NCI-H460 (cell line): ENCODE data around the gene TRMT61A. TPM values are rescaled to one million over a fixed set of nuclear protein-coding genes. Genes with fewer than 3 reads are reported as not detected.

Experiments used
- DNase-seq: peaks from one replicate; pipeline ENCODE4 v3.0.0-alpha.2; 2016; ENCODE audit warnings: low read depth; ENCODE audit errors: extremely low read depth
- polyA plus RNA-seq: library from polyadenylated mRNA; depleted of rRNA; stranded (reverse); fragments of >200 nt; gene quantifications from 2 replicates; pipeline ENCODE4 v1.2.3, GENCODE V29; 2014; cell fraction: nucleus; rRNA removed
- total RNA-seq: library from RNA; depleted of rRNA; stranded (reverse); fragments of >200 nt; shearing (Covaris generic); gene quantifications from 2 replicates; pipeline ENCODE4 v1.2.3, GENCODE V29; 2014; rRNA removed

TRMT61A gene
- total RNA-seq, result 11.6 and 13.5 TPM in 2 replicates
- 74.9 and 76.0 TPM in 2 replicates for polyA plus RNA-seq

DNA sequence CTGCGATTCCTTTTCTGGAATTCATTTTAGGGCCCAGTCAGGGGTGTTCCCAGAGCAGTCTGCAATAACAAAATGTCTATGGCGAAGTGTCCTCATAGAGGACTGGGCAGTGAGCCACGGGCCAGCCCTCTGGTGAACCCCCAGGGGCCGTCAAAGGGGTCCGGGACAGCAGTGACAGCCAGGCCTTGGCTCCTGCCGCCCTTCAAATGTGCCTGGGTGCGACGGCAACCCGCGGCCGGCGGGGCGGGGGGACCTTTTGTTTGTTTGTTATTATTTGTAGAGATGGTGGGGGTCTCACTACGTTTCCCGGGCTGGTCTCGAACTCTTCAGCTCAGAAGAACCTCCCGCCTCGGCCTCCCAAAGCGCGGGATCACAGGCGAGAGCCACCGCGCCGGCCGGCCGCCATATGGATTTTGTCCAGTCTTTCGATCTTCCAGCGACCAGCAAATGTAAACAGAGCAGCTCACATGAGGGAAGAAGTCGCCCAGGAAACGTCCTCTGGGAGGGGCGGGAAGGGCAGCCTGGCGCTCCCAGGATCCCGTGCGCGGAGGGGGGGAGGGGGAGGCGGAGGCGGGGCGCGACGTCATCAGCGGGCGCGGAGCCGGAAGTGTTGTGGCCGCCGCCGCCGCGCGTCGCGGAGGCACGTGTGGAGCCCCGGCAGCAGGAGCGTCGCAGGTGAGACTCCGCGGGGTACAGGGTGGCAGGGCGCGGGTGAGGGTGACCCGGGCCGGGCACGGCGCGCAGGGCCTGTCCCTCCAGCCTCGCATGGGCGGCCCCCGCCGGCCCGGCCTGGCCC, at the start of gene TRMT61A:
Gene TRMT61A, plus strand, starts transcription at position 610 of the 796 bp plus-strand sequence. CDS start 783 bp downstream, outside the sequence.
- DNase-seq, result peak; percentile 89

DNA sequence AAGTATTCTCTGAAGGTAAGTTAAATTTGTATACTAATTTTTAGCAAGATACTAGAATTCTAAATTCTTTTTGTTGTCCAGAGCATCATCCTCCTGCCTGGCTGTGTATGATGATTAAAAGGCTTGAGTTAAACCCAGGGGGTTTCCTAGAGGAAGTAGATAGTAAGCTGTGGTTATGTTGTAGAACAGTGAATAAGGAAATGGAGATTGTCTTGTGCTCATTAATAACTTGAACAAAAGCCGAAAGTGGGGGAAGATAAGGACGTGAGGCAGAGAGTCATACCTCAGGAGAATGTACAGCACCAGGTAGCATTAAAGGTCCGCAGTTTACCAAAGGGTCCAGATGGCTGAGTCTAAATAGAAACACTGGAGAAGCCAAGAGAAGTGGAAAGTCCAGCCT, 48.4 kb upstream of the TRMT61A start:
- DNase-seq, result no peak

DNA sequence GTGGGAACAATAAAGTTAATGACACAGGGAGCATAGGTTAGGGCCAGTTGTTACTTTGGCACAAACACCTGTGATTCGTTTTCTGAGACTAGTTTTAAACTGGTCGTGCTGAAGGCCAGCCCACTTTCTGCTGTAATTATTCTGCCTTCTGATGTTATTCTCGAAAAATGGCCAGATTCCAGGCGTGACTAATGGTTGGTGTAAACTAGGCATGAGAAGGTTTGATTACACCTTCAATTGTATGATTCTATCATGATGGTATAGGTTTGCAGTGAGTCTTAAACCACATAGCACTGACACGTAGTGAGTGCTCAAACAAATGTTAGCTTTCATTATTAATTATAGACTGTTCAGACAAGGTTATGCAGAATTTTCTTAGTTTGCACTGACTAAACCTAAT, 45.4 kb upstream of the TRMT61A start:
- DNase-seq, result no peak

DNA sequence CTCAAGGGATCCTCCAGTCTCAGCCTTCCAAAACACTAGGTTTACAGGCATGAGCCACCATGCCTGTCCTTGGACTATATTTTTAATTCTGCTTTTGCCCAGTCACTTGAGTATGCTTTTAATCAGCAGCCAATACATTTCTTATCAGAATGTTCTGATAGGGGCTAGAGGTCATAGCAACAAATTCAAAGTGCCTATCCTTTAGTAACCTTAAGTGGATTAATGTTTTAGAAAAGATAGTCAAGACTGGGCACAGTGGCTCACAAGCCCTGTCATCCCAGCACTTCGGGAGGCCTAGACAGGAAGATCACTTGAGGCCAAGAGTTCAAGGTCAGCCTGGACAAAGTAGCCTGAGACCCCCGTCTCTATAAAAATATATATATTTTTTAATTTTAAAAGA, 43.5 kb upstream of the TRMT61A start:
- no peak for DNase-seq

DNA sequence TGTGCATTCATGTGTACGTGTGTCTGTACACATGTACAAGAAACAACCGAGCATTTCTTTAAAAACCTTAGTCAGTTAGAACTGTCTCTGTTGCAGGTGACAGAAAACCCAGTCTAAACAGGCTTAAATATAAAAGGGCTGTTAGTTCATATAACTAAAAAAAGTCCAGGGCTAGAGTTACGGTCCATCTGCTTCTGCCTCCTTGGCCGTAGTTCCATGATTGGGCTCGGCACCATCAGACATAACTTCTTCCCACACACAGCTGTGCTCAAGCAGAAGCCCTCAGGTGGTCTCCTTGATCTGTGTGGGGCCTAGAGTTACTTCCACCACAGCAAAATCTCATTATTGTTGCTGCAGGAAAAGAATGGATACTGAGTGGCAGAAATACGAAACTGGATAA, 40.9 kb upstream of the TRMT61A start:
- DNase-seq, result no peak

DNA sequence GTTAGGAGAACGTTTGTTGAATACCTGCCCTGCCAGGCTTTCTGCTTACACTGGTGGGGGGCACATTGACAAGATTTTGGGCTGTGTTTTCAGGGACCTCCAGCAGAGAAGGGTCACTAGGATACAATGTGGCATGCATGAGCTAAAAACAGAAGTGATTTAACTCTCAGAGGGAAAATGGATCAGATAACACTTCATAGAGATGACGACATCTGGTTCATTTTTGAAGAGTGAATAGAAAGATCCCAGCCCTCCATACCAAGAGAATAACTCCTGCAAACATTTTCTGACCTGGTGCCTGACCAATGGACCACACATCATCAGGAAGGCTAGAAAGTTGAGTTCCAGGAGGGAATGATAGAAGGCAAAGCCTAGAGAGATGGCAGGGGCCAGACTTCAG, 40.0 kb upstream of the TRMT61A start:
- no peak for DNase-seq

DNA sequence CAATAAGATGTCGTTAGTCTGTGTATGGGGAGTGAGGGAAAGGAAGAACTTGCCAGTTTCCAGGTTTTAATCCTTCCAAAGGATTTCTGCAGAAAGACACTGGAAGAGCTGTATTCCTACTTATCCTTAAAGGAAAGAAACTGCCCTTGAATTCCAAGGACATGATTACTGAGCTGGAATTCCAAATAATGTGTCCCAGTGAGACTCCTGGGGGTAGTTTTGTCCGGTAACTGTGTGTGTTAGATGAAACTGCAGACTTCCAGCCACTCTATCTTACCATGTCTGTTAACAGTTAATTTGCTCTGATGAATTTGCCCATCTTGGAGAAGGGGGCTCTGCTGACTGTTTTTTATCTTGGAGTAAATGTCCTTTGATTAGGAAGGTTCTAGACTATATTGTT, 39.4 kb upstream of the TRMT61A start:
- no peak for DNase-seq

DNA sequence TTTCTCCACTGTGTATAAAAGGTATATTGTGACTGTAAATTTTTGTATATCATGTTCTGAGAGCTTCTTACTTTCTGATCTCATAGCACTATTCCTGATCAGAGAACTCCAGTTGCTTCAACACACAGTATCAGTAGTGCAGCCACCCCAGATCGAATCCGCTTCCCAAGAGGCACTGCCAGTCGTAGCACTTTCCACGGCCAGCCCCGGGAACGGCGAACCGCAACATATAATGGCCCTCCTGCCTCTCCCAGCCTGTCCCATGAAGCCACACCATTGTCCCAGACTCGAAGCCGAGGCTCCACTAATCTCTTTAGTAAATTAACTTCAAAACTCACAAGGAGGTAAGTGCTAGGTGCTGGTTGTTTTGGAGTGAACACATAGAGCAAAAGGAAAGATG, 37.3 kb upstream of the TRMT61A start:
- DNase-seq, result no peak

DNA sequence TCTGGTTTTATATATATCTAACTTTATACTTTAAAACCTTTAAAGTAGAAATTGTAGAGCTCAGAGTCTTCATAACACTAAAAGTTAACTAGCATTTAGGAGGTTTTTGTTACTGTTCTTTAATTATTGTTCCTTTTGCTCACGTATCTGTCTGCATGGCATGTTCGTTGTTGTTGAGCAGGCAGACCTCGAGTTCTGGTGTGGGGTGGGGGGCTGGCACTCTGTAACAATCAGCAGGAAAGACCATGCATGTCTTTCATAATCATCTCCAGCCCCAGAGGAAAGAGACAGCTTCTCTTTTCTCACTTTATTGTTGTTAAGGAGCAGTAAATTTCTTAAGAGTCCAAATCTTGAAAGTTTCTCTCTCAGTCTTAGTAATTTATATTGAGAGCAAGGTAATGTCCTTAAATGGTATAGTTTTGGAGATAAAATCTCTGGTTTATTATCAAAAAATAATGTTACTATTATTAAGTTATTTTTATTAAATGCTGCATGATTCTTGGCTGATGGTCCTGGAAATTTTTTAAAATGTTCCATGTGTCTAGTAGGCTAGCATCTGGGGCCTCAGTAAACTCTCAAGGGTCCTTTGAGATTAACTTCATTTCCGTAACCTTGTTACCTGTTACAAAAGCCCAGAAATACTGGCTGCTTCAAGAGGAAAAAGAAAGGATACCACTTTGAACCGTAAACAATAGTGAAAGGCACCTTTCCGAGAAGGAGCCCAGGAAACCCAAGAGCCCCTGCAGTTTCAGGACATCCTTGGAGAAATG, 36.7 kb upstream of the TRMT61A start:
- no peak for DNase-seq

DNA sequence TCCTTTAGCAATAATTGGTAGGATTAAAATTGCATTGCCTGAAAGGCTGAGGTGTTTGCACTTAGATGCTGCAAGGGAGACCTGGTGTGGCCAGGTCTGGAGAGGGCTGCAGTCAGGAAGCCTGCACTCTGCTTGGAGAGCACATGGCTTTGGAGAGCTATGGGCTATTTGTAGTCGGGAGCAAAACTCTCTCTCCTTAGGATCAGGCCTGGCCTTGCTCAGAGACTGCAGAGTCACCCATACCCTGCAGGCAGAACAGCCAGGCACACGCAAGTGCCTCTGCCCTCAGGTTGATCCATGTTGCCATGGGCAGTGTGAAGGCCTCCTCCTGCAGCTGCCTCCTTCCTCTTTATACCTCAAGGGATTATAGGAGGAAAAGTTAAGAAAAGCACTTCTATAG, 33.1 kb upstream of the TRMT61A start:
- no peak for DNase-seq

DNA sequence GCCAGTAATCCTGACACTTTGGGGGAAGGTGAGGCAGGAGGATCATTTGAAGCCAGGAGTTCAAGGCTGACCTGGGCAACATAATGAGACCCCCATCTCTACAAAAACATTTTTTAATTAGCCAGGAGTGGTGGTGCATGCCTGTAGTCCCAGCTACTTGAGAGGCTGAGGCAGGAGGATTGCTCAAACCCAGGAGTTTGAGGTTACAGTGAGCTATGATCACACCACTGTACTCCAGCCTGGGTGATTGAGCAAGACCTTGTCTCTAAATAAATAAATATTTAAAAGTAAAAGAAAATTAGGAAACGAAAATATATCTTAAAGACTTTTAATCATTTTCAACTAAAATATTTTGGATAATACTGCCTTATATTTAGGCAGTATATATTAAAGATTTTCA, 32.2 kb upstream of the TRMT61A start:
- no peak for DNase-seq

DNA sequence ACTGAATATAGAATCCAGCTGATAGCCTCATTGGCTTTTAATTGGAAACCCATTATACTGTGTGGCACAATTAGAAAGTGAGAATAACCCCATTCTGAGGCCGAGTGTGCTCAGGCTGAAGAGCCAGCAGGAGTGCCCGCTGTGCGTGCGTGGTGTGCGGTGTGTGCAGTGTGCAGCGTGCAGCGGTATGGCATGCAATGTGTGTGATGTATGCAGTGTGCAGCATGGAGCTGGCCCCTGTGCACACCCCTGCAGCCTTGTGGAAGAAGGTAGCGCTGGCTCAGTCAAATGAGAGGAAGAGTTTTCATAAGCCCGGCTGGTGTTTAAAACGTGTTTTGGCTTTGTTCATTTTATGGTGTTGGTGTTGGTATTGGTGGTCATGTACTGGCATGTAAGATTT, 29.3 kb upstream of the TRMT61A start:
- no peak for DNase-seq

DNA sequence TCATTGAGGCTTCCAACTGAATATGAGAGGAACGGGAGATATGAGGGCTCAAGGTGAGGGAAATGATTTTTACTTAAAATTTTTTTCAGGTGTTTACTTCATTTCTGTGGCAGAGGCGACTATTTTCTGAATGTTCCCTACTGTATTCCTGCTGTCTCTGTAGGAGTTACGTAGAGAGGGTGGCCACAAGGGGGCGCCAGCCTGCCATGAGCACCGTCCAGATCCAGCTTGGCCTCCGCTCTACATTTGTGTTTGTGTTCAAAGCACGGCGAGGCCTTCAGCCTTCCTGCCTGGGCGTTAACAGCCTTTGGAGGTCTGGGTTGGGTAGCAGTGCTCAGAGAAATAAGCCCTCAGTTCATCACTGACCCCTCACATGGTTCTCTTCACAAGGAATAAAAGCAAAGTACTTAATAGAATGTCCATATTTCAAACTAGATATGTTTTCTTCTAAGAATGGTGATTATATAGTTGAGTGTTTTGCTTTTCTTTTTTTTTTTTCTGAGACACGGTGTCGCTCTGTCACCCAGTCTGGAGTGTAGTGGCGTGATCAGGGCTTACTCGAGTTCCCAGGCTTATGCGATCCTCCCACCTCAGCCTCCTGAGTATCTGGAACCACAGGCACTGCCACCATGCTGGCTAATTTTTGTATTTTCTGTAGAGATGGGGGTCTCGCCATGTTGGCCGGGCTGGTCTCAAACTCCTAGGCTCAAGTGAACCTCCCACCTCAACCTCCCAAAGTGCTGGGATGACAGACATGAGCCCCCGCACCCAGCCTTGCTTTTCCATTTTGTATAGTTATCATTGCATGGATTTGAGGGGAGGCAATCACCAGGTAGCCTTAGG, 28.6 kb upstream of the TRMT61A start:
- DNase-seq, result peak; percentile 69

DNA sequence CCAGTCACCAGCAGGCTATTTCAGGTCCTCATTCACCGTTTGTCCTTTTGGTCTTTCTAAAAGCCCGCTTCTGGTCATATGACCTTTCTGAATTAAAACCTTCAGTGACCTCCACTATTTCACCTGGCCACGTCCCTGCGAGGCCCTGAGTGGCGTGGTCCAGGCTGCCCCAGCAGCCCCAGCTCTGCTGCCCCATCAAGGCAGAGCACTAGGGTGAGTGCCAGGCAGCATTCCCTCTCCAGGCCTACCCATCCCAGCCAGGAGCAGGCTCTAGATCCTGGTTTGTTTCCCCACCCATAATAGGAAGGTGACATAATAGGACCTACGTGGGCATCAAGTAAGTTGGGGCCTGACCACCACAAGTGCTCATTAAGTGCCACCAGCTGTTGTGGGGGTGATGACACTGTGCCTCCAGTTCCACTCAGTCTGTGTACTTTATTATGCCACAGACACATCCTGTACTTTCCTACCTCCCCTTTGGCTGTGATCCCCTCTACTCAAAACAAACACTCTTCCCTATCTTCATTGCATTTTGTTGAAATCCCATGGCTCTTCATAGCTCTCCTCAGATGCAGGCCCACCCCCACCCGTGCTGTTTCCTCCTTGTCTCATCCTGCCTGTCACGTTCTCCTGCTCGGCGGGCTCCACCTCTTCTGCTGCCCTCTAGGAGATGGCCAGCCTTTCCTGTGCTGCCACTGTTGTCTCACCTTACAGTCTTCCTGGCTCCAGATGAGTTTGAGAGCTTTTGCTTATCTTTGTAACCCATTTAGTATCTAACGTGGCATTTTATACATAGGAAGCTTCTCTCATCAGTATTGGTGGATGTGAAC, 27.7 kb upstream of the TRMT61A start:
- DNase-seq, result no peak

DNA sequence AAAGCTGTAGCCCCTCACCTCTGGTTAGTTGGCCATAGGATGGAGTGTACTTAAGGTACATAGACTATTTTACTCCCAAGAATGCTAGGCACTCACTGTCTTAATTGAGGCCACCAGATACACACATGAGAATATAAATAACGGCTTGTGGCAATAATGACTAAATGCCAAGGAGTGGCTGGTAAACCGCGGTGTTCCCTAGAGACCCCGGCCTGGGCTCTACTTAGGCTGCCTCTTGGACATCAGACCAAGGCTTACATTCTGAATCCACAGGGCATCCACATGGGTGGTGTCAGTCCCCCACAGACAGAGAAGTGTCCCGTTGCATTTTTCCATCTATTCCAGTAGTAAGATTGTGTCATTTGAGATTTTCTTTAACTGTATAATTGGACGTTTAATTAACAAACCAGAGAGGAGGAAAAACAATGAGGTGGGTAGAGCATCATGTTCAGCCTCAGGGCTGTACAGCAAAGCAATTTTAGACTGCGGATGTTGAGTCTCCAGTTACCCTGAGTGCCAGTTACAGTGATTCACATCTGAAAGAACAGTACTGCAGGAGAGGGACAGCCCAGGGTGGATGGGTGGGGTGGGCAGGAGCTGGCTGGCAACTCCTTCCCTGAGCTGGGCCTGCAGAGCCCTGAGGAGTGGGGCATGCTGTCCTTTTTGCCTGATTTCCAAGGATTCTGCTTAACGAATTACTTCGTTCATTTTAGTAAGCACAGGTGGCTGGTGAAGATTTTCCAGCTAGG, 26.9 kb upstream of the TRMT61A start:
- no peak for DNase-seq

DNA sequence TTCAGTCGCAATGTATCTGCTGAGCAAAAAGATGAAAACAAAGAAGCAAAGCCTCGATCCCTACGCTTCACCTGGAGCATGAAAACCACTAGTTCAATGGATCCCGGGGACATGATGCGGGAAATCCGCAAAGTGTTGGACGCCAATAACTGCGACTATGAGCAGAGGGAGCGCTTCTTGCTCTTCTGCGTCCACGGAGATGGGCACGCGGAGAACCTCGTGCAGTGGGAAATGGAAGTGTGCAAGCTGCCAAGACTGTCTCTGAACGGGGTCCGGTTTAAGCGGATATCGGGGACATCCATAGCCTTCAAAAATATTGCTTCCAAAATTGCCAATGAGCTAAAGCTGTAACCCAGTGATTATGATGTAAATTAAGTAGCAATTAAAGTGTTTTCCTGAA, 26.1 kb upstream of the TRMT61A start:
- DNase-seq, result no peak

DNA sequence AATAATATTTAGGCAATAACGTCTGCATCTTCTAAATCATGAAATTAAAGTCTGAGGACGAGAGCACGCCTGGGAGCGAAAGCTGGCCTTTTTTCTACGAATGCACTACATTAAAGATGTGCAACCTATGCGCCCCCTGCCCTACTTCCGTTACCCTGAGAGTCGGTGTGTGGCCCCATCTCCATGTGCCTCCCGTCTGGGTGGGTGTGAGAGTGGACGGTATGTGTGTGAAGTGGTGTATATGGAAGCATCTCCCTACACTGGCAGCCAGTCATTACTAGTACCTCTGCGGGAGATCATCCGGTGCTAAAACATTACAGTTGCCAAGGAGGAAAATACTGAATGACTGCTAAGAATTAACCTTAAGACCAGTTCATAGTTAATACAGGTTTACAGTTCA, 25.7 kb upstream of the TRMT61A start:
- DNase-seq, result no peak

DNA sequence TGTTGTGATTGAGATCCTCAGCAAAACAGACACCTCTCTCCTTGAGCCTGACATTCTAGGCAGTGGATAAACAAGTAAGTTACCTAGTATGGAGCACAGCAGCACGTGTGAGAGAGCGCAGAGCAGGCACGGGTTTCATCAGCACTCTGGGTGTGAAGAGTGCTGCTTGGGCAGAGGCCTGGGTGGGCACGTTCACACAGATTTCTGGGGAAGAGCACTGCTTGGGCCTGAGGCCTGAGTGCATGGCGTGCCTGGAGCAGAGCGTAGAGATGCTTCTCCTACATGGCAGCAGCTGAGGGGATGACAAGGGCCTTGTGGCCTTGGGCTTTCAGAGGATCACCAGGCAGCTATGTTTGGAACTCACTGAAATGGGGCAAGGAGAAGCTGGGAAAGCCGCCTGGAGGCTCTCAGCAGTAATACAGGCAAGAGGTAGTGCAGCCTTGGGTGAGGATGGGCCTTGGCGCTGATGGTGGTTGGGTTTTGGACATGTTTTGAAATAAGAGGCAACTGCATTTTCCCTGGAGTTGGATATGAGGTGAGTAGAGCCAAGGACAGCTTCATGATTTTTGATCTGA, 23.9 kb upstream of the TRMT61A start:
- no peak for DNase-seq

DNA sequence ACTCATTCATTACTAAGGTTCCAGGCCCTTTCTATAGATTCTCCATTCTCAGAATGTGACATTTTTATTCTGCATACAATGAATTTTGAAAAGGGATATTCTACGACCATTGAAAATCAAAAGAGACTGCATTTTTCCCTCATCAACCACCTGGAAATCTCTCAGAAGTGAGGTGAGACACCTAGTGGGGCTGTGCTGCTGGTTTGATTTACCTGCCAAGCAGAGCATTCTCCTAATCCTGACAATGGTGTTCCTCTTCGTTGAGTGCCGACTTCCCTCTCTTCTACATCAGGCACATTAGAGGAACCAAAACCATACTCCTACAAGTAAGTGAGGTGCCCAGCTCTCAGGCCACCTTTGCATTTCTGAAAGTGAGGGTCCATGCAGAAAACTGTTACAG, 21.2 kb upstream of the TRMT61A start:
- DNase-seq, result no peak
